ENCODE measurements around the gene RORC.

RORC gene

GRCh38 chr1:151828921-151829320 is 2.7 kb downstream of the RORC start:
- DNase-seq (ENCODE audit: extremely low read depth in 1 of 2, low read depth in 1 of 2), result no peak

- no peak for DNase-seq (ENCODE audit: extremely low read depth in 1 of 2, low read depth in 1 of 2)
These were observed 3.7 kb downstream of the RORC start for GRCh38 chr1:151827853-151828252.

GRCh38 chr1:151825751-151826660 is 5.6 kb downstream of the RORC start:
- no peak for DNase-seq (ENCODE audit: extremely low read depth in 1 of 2, low read depth in 1 of 2)

GRCh38 chr1:151825204-151825603 is 6.4 kb downstream of the RORC start:
- DNase-seq (ENCODE audit: extremely low read depth in 1 of 2, low read depth in 1 of 2), result no peak

- DNase-seq (ENCODE audit: extremely low read depth in 1 of 2, low read depth in 1 of 2), result no peak
These were observed 8.4 kb downstream of the RORC start for GRCh38 chr1:151823175-151823574.

GRCh38 chr1:151822404-151822803 is 9.2 kb downstream of the RORC start:
- no peak for DNase-seq (ENCODE audit: extremely low read depth in 1 of 2, low read depth in 1 of 2)

- DNase-seq (ENCODE audit: extremely low read depth in 1 of 2, low read depth in 1 of 2), result no peak
These were observed 10.7 kb downstream of the RORC start for GRCh38 chr1:151820940-151821339.

GRCh38 chr1:151819976-151820623 is 11.5 kb downstream of the RORC start:
- DNase-seq (ENCODE audit: extremely low read depth in 1 of 2, low read depth in 1 of 2), result no peak

- DNase-seq (ENCODE audit: extremely low read depth in 1 of 2, low read depth in 1 of 2), result no peak
These were observed 12.3 kb downstream of the RORC start for GRCh38 chr1:151819227-151819835.

- DNase-seq (ENCODE audit: extremely low read depth in 1 of 2, low read depth in 1 of 2), result no peak
These were observed 14.3 kb downstream of the RORC start for GRCh38 chr1:151817353-151817730.

GRCh38 chr1:151816548-151817352 is 14.9 kb downstream of the RORC start:
- no peak for DNase-seq (ENCODE audit: extremely low read depth in 1 of 2, low read depth in 1 of 2)

GRCh38 chr1:151815716-151816327 is 15.8 kb downstream of the RORC start:
- DNase-seq (ENCODE audit: extremely low read depth in 1 of 2, low read depth in 1 of 2), result no peak

GRCh38 chr1:151814971-151815545 is 16.5 kb downstream of the RORC start:
- DNase-seq (ENCODE audit: extremely low read depth in 1 of 2, low read depth in 1 of 2), result no peak

- DNase-seq (ENCODE audit: extremely low read depth in 1 of 2, low read depth in 1 of 2), result no peak
These were observed 17.2 kb downstream of the RORC start for GRCh38 chr1:151814426-151814825.

GRCh38 chr1:151813271-151813977 is 18.2 kb downstream of the RORC start:
- DNase-seq (ENCODE audit: extremely low read depth in 1 of 2, low read depth in 1 of 2), result no peak

- DNase-seq (ENCODE audit: extremely low read depth in 1 of 2, low read depth in 1 of 2), result no peak
These were observed 20.4 kb downstream of the RORC start for GRCh38 chr1:151811181-151811580.

GRCh38 chr1:151809985-151810556 is 21.5 kb downstream of the RORC start:
- DNase-seq (ENCODE audit: extremely low read depth in 1 of 2, low read depth in 1 of 2), result no peak

- DNase-seq (ENCODE audit: extremely low read depth in 1 of 2, low read depth in 1 of 2), result no peak
These were observed 22.2 kb downstream of the RORC start for GRCh38 chr1:151809290-151809984.

GRCh38 chr1:151807766-151808165 is 23.8 kb downstream of the RORC start:
- no peak for DNase-seq (ENCODE audit: extremely low read depth in 1 of 2, low read depth in 1 of 2)

Measured in activated CD8-positive, alpha-beta memory T cell treated with anti-CD3 and anti-CD28 coated beads for 1 hour (primary cell).